ENCODE data around the gene SLC35B1.

DNA sequence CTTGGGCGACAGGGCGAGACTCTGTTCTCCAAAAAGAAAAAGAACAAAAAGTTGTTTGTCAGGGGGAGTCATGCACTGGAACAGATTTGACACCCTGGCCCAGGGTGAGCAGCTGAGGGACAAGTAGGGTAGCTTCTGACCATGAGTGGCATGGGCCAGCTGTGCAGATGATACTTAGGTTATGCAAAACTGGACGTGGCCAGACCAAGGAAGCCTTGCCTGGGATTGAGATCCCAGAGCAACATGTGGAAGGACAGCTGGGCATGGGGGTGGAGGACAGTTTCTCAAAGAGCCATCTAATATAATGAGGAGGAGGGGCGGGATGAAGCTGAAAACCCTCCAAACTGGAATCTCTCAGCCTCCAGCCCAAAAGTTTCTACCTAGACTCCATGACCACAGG lies 19.6 kb upstream of the SLC35B1 start:
- TF ChIP-seq POLR2A (IDR thresholded peaks at IDR 0.05), result no peak
- TF ChIP-seq, protein P1, sequence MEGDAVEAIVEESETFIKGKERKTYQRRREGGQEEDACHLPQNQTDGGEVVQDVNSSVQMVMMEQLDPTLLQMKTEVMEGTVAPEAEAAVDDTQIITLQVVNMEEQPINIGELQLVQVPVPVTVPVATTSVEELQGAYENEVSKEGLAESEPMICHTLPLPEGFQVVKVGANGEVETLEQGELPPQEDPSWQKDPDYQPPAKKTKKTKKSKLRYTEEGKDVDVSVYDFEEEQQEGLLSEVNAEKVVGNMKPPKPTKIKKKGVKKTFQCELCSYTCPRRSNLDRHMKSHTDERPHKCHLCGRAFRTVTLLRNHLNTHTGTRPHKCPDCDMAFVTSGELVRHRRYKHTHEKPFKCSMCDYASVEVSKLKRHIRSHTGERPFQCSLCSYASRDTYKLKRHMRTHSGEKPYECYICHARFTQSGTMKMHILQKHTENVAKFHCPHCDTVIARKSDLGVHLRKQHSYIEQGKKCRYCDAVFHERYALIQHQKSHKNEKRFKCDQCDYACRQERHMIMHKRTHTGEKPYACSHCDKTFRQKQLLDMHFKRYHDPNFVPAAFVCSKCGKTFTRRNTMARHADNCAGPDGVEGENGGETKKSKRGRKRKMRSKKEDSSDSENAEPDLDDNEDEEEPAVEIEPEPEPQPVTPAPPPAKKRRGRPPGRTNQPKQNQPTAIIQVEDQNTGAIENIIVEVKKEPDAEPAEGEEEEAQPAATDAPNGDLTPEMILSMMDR (IDR thresholded peaks at IDR 0.05), result no peak
